ENCODE results near the gene SCAMP4. TPM values are rescaled to one million over a fixed set of nuclear protein-coding genes. Genes with fewer than 3 reads are reported as not detected.

The SCAMP4 gene
- total RNA-seq, 1 donor from 2014 or later: 17.5 TPM

DNA sequence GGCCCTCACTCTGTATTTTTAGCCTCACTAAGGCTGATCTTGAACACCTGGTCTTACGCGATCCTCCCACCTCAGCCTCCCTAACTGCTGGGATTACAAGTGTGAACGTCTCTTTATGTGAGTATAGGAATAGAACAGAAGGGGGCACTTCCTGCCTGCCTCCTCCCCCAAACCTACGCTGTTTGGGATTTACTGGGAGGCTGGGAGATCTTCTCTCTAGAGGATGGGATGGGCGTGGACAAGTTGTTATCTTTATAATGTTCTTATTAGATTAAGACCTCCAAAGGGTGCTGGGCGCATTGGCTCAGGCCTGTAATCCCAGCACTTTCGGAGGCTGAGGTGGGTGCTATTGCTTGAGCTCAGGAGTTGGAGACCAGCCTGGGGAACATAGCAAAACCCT lies 32.9 kb downstream of the SCAMP4 start:
- DNase-seq: no peak

DNA sequence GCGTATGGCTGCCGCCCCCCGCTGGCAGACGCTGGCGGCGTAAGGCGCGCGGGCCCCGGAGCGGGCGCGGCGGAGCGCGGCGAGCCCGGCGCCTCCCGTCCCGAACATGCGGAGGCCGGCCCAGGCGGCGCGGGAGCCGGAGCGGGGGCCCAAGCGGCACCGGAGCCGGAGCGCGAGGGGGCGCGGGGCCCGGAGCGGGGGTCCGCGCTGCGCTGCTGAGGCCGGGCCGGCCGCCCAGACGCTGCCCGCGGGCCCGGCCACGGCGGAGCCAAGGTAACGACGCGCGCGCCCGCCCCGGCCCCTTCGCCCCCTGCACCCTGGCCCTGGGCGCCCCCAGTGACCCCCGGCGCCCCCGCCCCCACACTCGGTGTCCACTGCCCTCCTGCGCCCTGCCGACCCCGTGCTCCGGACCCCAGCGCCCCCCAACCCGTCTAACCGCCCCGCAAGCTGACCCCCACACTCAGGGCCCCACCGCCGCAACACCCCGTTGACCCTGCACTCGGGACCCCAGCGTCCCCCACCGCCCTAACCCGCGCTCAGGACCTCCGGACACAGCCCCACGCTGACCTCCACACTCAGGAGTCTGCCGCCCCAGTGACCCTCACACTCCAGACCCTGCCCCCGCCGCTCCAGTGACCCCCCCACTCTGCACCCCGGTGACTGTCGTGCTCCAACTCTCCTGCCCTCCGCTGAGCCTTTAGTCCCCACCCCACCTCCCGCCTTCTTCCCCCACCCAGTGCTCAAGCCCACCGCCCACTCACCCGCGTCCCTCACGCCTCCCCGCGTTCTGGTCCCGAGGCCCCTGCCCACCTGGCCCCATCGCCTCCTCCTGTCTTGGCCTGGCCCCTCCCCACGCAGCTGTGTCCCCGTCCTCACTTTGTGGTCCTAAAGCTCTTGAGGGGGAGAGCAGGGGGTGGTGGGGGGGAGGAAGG lies 36.2 kb downstream of the SCAMP4 start, which contains the start of gene CSNK1G2:
TSS of gene CSNK1G2 (plus strand) at position 27 of the 932 bp plus-strand sequence. CDS start 28,601 bp downstream, outside the sequence.
- no peak for DNase-seq

DNA sequence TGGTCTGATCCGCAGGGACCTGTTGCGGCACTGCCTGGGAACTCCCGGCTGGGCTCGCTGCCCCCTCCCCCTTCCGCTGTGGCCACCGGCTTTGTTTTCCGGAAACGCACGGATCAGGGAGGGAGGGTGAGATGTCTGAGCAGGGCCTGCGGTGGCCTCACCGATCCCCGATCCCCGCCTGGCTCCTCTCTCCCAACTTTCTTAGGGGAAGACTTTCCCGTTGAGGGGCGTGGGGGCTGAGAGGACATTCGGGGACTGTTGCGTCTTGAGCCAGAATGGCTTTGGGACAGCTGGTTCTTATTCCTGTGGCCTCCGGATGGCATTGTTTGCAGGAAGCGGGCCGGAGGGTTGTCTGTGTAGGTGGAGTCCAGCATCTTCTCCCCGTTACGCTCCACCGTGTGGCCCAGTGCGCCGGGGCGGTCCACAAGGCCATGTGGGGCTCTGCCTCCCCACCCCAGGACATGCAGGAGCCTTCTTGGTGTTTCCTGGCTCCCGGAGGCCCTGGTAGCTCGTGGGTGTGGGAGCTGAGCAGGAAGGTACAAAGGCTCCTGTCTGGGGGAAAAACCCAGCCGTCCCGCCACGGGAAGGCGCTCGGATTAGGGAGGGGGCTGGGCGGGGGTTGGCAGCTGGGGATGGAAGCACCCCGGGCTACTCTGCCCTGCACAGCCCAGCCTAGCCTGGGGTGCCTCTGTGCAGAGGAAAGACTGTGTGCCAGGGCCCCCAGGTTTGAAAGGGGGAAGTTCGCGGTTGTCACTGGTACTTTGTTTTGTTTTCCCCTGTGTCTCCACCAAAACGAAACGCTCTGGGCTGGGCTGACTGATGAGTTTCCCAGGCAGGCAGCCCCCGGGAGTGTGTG lies 37.1 kb downstream of the SCAMP4 start:
- peak; percentile 49 for DNase-seq

DNA sequence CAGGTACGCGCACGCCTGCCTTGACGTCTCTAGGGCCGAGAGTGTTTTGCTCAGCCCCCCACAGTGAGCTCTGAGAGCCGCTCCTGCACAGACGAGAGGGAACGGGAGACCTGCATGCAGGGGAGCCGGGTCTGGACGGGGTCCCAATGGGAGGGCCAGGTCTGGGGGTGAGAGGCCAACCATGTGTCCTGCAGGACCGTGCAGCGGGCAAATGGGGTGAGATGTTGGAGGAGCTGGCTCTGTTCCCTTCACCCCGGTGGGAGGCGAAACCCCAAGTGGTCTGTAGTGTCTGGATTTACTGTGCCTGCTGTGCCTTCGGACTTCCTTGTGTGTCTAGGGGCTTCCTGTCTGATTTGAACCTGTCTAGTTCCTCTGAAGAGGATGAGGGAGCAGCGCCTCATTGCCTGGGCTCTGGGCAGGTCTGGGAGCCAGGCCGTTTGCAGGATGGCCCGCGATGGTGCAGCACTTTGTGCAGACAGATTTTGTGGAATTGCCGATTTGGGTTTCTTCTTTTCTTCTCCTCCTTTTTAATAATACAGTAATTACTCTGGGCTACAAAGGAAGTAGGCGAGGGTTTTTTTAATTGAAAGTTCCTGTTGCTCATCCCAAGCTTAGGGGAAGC lies 37.8 kb downstream of the SCAMP4 start:
- no peak for DNase-seq

DNA sequence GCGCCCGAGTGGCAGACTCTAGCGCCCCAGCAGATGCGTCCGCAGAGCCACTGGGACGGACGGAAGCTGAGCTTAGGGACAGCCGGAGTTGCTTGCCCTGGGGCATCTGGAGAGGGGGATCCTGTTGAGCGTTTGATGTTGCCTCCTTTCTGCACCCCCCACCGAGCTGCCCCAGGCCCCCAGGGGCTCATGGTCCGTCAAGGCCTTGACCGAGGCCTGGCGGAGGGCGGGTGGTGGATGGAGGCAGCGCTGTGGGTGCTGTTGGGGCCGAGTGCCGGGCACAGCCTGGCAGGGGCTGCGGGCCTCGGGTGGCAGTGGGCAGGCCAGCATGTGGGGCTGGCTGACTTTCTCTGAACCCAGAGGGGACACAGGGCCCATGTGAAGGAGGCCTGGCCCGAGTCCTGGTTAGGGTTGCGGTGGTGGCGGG lies 38.5 kb downstream of the SCAMP4 start:
- no peak for DNase-seq

DNA sequence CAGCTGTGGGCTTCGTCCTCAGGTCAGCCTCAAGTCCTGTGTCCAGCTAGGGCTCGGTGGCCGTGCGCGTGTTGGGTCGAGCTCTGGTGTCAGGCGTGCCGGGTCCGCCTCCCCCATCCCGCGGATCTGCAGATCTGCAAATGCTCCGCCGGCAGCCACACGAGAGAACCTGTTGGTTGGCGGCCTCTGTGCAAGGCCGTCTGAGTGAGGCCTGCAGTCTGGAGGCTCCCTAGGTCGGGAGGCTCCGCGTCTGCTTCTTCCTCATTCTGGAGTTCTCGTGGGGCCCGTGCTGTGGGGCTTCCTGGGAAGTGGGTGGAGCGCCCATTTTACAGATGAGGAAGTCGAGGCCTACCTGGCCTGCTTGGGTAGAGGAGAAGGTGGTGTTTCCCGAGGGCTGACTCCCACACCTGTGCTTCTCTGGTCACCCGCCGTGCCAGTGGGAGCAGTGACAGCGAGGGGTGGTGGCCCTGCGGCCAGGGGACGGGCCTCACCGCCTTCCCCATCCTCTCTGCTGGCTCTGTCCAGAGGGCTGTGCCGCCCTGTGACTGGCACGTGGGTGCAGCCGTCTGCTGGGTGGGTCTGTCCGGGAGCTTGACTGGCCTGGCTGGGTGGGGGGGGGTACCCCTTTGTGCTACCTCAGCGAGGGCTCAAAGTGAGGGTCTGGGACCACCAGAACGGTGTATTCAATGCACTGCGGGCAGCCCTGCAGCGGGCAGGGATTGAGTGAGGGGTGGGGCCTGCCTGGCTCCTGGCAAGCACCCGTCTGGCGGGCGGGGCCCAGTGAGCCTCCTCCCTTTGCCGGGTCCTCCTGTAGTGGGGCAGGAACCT lies 39.1 kb downstream of the SCAMP4 start:
- no peak for DNase-seq

DNA sequence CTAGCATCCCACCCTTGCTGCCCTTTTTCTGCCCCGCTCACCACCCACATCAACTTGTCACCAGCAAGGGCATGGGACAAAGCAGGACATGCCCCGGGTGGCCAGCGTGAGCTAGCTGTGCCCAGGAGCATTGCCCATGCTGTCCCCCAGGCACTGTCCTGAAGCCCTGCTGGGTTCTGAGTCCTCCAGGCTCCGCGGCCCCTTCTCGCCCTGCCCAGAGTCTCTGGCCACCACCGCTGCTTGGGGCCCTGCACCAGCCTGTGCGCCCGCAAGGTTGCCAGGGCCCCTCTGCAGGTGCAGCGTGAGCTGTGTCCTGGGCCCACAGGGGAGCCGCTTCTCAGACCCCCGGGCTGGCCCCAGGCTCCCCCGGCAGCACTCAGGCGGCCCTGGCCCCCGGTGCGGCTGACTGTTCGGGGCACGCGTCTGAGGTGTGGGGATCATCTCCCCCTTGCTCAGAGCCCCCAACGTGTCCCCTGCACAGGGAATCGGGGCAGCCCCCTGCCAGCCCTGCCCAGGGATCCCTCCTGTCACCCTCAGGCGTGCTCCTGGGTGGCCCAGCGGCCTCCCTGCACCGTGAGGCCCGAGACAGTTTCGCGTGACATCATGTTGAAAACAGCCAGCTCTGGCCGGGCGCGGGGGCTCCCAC lies 39.8 kb downstream of the SCAMP4 start:
- DNase-seq: no peak

DNA sequence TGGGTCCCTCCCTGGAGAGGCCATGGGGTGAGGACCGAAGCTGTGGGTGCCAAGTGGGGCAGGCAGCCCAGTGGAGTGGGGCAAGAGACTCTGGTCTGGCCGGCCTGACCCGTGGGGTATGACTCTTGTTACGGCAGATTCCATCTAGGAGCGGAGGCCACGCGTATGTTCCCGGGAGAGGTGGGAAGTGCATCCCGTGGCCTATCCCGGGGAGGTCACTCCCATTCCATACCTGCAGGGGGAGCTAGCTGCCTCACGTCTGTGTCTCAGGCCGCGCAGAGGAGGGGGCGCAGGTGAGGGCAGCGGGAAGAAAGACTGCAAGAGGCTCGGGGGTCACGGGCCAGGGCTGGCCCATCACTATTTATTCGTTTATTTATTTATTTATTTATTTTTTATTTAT lies 40.7 kb downstream of the SCAMP4 start:
- DNase-seq: no peak

DNA sequence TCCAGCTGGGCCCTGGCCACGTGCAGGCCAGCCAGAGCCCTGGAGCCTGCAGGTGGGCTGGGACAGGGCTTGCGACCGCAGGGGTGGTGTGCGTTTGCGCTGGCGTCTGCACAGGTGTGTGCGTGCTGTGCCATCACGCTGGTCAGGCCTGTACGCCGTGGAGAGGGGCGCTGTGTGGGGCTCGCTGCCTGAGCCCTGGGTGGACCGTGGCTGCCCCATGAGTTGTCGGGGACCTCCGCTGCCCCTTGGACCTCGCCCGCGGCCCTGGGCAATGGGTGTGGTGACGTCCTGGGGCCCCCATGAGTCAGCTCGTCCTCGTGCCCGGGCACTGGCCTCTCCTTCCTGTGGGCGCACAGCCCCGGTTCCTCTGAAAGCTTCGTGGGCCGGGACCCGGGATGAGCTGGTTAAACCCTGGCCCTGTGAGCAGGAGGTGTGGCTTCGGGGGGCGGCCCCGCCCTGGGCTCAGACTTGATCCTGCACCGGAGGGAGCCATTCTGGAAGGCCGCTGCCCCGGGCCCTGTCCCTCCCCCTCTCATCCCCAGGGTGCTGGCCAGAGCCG lies 42.5 kb downstream of the SCAMP4 start:
- DNase-seq: no peak

DNA sequence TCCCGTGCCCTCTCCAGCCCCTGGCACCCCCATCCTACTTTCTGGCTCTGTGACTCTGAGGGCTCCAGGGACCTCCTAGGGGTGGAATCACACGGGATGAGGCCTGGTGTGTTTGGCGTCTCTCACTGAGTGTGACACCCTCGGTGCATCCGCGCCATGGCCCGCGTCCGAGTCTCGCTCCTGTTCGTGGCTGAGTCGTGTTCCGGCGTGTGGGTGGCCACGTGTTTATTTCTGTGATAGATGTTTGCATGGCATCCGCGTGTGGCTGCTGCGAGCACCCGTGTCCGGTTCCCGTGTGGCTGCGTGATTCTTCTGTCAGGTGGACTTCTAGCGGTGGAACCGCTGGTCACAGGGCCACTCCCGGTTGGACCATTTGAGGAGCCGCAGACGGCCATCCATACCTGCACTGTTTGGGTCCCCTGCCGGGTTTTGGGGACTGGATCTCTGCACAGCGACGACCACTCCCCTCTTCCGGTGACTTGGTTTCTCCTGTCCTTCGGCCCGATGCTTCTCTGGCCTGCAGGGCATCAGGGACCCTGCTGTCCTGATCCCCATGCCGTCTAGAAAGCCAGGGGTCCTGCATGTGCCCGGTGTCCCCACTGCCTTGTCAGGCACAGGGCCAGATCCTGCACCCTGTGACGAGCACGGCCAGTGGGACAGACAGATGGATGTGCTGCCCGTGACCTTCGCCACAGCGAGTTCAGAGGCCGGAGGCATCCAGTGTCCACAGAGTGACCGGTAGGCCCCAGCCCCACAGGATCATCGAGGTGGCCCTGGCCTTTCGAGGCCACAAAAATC lies 44.3 kb downstream of the SCAMP4 start:
- no peak for DNase-seq

DNA sequence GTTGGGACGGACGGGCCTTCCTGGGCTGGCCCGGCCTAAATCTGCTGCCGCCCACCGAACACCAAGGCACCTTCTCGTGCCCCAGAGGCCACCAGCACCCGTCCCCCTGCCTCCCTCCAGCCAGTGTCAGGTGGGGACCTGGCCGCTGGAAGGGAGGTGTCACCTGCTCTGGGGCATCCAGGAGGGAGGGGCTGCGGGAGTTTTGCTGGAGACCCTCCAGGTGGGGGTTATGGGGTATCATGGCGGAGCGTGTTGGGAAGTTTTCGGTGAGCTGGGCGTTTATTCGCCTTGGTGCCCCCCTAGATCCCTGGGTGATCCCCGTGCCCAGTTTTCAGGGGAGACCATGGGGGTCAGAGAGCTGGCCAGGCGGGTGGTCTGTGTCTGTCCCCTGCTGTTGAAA lies 45.4 kb downstream of the SCAMP4 start:
- DNase-seq: no peak

DNA sequence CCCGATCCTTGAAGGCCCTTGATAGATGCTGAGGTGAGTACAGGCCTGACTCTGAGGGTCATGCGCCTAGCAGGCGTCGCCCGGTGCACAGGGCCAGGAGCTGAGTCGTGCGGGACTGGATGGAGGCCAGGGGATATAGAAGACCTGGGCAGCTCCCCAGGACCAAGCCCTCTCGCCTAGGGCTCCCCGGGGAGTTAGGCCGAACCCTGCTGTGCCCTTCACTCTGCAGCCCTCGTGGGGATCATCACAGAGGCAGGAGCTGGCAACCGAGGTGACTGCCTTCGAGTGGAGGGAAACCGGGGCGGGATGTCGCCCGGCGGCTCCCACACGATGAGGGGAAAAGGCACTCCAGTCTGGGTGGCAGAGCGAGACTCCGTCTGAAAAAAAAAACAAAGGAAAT lies 47.4 kb downstream of the SCAMP4 start:
- DNase-seq: no peak

DNA sequence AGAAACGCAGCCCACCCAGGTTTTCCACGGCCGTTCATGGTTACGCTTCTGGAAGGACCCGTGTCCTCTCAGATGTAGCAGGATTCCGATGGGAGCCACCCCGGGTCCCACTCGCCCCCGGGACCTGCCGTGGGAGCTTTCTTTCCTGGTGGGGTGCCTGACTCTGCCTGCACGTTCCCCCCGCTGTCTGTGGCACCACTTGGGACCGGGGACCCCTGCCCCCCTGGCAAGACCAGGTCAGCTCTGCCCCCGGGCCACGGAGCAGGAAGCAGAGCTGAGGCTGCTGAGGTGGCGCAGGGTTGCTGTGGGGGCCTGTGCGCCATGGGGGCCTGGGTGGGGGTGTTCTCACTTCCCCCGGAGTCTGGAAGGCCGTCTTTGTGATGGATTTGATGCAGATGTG lies 47.8 kb downstream of the SCAMP4 start:
- DNase-seq: no peak

DNA sequence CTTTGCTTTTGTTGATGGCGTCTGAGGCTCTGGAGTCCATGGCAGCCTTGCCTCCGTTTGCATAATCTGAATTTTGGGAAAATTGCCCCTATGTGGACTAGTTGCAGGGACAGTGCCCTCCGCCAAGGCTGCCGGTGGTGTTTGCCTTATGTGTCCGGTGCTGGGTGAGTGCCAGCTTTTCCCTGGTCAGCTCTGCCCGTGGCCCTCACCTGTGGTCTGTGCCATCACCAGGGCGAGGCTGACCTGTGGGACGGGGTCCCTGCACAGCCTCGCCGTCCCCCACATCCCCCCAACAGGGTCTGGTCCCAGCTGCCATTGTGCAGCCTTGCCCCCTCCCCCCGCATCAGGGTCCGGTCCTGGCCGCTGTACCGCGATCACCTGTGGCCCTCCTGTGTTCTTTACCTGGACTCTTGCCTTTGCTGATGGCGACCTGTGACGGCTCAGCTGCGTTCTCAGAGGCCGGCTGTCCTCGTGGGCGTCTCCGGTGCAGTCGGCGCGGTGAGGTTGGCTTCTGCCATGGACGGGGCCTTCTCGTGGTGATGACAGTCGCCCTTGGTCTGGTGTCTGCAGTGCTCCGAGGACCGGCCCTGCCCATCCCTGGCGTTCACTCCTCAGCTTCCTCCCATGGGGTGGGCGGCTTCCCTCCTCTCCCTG lies 48.4 kb downstream of the SCAMP4 start:
- DNase-seq: no peak

DNA sequence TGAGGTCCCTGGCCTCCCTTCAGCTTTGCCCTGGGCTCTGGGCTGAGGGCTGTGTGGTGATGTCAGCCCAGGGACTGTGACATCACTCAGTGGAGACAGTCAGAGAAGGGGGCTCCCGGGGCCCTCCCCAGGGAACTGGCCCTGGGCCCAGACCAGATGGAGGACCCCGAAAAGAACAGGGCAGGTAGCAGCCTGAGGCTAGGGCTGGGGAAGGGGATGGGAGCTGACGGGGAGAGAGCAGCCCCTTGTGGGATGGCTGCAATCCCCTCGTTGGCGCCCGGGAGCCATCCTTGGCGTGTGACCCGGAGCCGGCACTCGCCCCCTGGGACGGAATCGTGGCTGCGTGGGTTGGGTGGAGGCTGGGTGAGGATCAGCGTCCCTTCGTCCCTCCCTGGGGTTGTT lies 49.3 kb downstream of the SCAMP4 start:
- no peak for DNase-seq

DNA sequence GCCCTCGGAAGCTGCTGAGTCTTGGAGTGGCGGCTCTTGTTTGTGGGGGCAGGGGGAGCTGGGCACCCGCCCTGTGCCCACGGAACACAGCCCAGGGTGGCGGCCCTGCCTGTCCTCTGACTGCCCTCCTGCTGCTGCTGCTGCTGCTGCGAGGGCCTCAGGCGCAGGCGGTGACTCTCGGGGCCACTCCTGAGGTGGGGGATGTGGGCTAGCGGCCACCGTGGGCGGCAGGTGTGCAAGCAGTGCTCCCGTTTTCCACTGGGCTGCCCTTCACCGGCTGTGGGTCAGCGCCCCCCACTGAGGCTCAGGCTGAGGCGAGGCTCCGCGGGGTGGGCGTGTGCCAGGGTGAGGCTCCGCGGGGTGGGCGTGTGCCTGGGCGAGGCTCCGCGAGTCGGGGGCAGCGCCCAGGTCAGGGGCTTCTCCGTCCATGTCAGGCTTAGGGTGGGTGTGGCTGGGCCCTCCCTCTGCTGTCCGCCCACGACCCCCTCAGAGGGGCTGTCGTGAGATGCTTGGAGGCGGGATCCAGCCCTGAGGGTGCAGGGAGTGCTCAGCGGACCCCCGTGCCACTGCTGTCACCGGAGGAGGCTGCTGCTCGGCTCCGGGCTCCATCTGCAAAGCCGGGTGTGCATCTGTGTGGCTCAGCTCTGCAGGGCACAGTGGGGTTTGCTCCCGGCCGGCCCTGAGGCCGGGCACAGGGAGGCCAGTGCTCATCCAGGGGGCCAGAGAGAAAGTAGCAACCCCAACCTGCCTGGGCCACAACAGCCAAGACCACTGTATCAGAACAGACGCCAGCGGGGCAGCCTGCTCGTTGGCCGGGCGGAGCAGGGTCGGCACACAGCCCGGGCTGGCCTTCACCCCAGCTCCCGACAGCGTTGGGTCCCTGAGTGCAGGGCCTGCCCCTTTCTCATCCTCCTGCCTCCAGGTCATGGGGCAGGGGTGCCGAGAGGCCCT lies 50.2 kb downstream of the SCAMP4 start:
- no peak for DNase-seq

DNA sequence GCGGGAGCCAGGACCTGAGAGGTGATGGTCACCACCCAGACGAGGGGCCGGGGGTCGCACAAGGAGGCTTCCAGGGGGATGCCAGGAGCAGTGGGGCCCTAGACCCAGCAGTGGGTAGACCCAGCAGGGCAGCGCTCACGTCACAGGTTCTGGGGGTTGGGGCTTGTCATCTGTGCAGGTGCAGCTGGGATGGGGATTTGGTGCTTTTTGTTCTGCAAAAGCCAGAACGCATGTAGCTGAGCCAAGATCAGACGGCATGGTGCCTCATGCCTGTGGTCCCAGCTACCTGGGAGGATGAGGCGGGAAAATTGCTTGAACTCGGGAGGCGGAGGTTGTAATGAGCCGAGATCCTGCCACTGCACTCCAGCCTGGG lies 50.9 kb downstream of the SCAMP4 start:
- no peak for DNase-seq

DNA sequence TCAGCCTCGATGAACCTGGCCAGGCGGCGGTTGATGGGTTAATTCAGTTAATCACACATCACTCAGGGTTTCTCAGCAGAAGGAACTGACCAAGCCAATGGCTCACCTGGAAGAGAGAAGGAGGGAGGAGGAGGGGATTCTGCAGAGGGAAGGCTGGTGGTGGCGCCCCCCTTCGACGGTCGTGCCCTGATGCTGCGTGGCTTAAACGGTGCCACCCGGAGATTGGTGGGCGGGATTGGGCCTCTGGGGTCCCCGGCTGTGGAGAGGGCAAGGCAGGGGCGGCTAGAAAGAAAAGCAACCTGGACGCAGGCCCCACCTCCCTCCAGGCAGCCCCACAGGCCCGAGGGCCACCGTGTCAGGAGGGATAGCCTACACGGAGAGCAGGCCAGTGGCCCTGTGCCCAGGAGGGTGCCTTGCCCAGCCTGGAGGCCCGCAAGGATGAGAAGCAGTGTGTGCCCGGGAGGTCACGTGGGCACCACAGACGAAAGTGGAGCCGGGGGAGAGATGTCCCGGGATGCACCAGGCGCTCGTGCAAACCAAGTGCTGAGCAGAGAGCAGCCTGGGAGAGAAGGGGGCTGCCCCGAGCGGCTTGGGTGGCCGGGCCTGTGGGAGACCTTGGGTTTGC lies 51.8 kb downstream of the SCAMP4 start:
- no peak for DNase-seq
